H1 (cell line): ENCODE data around the gene APOL6. TPM values are rescaled to one million over a fixed set of nuclear protein-coding genes. Genes with fewer than 3 reads are reported as not detected.

Source experiments
- ATF2 ChIP-seq: IDR thresholded peaks from 2 replicates; pipeline ENCODE4 v1.6.1; 2012; ENCODE audit warnings: low read length, inconsistent platforms
- CREB1 ChIP-seq: IDR thresholded peaks from 2 replicates; pipeline ENCODE4 v1.6.1; 2012; ENCODE audit warnings: inconsistent platforms
- HDAC2 ChIP-seq, 2 experiments: fragments of 300-600 bp in 1 of 2; sonication (generic) in 1 of 2; IDR thresholded peaks; 2 replicates each; pipeline ENCODE4 v1.6.1; 2011 to 2012; ENCODE audit warnings: low read depth in 2 of 2, low read length in 2 of 2, mild to moderate bottlenecking in 2 of 2, moderate library complexity in 2 of 2, borderline replicate concordance in 1 of 2, inconsistent platforms in 1 of 2
- MAFK ChIP-seq: IDR thresholded peaks from 2 replicates; pipeline ENCODE4 v1.6.1; 2012; ENCODE audit warnings: low read depth, mild to moderate bottlenecking, improper control_type of control experiment, low read length
- polyA plus RNA-seq, 7 experiments: library from polyadenylated mRNA; depleted of rRNA in 3 of 7; stranded (reverse) in 5 of 7; unstranded in 2 of 7; fragments of >200 nt in 5 of 7; fragments of 200-250 nt in 2 of 7; gene quantifications; 1 replicate in 5 of 7; 2 replicates in 1 of 7; 4 replicates in 1 of 7; pipeline versions ENCODE4 v1.2.1 to v1.2.3, GENCODE V29; 2011 to 2013; ENCODE audit warnings: missing spikeins in 2 of 7, mixed read lengths in 2 of 7
- total RNA-seq: library from RNA; stranded (reverse); fragmentation: NEBNext Ultra II Directional; extraction: Animal tissue kit (Norgen Biotek cat#: 25700); gene quantifications from 2 replicates; pipeline ENCODE4 v1.2.1, GENCODE V29; 2021

The APOL6 gene
- total and polyA plus RNA-seq, 2 of the 8 experiments (the other 6 are each of a cell fraction or from before 2014, with no cell fraction given), result 0.06 to 0.13 TPM

GRCh38 chr22:35604621-35605368 lies 43.5 kb upstream of the APOL6 start (continued):
- TF ChIP-seq MAFK (no peak), CREB1 (no peak), HDAC2 (IDR thresholded peaks at IDR 0.05; ENCODE audit: borderline replicate concordance in 1 of 2, low read depth in 2 of 2, low read length in 2 of 2) (no peak), ATF2 (no peak)
